Gastrocnemius medialis (tissue), 4 donors: ENCODE measurements around the gene ADCY5.

Experiments
- POLR2A ChIP-seq, 2 donors: fragments of 450-650 bp; IDR thresholded peaks; one replicate each; pipeline ENCODE4 v1.6.1; 2017; ENCODE audit warnings: antibody characterized with exemption in 2 of 2, mild to moderate bottlenecking in 2 of 2, moderate library complexity in 2 of 2
- TF ChIP-seq, protein P1 (sequence below), 5 experiments: fragments of 450-650 bp in 3 of 5; fragments of 200-600 bp in 2 of 5; sonication (generic) in 2 of 5; IDR thresholded peaks in 4 of 5; conservative IDR thresholded peaks in 1 of 5; 1 replicate in 4 of 5; 2 replicates in 1 of 5; pipeline ENCODE4 v1.5.1; 2016 to 2019; ENCODE audit warnings: antibody characterized with exemption in 5 of 5, mild to moderate bottlenecking in 3 of 5, moderate library complexity in 3 of 5

DNA sequence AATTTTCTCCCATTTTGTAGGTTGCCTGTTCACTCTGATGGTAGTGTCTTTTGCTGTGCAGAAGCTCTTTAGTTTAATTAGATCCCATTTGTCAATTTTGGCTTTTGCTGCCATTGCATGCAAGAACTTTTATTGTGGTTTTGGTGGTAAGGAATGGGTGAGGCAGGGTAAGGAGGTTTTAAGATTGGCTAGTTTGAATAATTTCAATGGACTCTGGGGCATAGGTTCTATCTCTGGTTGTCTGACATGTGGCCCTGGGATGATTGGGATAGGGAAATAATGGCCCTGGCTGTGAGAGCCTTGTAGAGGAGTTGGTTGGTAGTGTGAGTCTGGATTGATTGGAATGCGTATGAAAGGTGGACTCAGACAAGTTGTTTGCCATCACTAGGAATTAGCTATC lies 209.1 kb downstream of the ADCY5 start:
- TF ChIP-seq POLR2A (IDR thresholded peaks at IDR 0.05): no peak
- TF ChIP-seq, protein P1, sequence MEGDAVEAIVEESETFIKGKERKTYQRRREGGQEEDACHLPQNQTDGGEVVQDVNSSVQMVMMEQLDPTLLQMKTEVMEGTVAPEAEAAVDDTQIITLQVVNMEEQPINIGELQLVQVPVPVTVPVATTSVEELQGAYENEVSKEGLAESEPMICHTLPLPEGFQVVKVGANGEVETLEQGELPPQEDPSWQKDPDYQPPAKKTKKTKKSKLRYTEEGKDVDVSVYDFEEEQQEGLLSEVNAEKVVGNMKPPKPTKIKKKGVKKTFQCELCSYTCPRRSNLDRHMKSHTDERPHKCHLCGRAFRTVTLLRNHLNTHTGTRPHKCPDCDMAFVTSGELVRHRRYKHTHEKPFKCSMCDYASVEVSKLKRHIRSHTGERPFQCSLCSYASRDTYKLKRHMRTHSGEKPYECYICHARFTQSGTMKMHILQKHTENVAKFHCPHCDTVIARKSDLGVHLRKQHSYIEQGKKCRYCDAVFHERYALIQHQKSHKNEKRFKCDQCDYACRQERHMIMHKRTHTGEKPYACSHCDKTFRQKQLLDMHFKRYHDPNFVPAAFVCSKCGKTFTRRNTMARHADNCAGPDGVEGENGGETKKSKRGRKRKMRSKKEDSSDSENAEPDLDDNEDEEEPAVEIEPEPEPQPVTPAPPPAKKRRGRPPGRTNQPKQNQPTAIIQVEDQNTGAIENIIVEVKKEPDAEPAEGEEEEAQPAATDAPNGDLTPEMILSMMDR (IDR thresholded peaks at IDR 0.05 in 4 of 5, conservative IDR thresholded peaks at IDR 0.05 in 1 of 5): no peak
